Activated T-cell treated with anti-CD3 and anti-CD28 coated beads, Interleukin-2, amount 50 U/mL, for 4 hours (primary cell): ENCODE measurements around the gene TMED1. TPM values are rescaled to one million over a fixed set of nuclear protein-coding genes. Genes with fewer than 3 reads are reported as not detected.

Experiments
- ATAC-seq, 2 donors: fragments of 200-7000 bp; cut with Tn5 transposase; one replicate each; pipeline ENCODE4 v1.10.0; 2021
- DNase-seq: peaks from one replicate; pipeline ENCODE4 v3.0.0-alpha.2; 2020
- H3K27me3 Mint-ChIP-seq: one replicate; pipeline ENCODE4 v1.8.0; 2021; ENCODE audit warnings: low read depth, mixed read lengths
- H3K36me3 Mint-ChIP-seq: one replicate; pipeline ENCODE4 v1.8.0; 2022; ENCODE audit warnings: mixed read lengths; ENCODE audit not compliant: insufficient read depth
- H3K4me1 Mint-ChIP-seq: one replicate; pipeline ENCODE4 v1.8.0; 2021; ENCODE audit warnings: low read depth, mixed read lengths
- H3K4me3 Mint-ChIP-seq: one replicate; pipeline ENCODE4 v1.8.0; 2021; ENCODE audit warnings: mild to moderate bottlenecking, moderate library complexity, mixed read lengths
- H3K9me3 Mint-ChIP-seq: one replicate; pipeline ENCODE4 v1.8.0; 2021; ENCODE audit warnings: mixed read lengths
- total RNA-seq, 3 donors: library from RNA; stranded (reverse); gene quantifications; one replicate each; pipeline ENCODE4 v1.2.1, GENCODE V29; 2021

The TMED1 gene
- total RNA-seq, 3 donors from 2014 or later = 16.8 to 19.1 (median 17.6) TPM

DNA sequence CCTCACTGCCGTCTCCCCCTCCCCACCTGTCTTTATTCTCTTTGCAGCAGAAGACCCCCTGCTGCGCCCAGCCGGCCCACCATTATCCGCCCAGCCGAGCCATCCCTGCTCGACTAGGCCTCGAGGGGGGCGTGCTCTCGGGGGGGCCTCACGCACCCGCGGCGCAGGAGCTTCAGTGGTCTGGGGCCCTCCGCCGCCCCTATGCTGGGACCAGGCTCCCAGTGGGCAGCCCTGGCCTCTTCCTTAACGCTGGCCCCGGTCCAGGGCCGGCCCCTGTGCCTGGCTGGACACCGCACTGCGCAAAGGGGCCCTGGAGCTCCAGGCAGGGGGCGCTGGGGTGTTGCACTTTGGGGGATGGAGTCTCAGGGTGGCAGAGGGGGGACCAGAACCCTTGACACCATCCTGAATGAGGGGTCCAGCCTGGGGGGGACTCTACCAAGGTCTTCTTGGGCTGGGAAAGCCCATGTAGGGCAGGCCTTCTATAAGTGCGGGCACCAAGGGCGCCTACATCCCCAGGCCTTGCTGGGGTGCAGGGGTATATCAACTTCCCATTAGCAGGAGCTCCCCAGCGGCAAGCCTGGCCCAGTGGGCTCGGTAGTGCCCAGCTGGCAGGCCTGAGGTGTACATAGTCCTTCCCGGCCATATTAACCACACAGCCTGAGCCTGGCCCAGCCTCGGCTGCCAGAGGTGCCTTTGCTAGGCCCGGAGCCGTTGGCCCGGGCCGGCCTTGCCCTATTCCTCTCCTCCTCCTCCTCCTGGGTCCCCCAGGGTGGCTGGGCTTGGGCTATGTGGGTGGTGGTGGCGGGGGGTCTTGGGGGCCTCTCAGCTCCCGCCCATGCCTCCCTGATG lies 4.9 kb downstream of the TMED1 start:
- Mint-ChIP-seq H3K4me3 (no peak overlapping the region), H3K36me3 (peaks cover 8% of the 10 kb centered on the region), H3K9me3 (no peaks in the 10 kb centered on the region), H3K4me1 (peaks cover 4% of the 10 kb centered on the region), H3K27me3 (no peaks in the 10 kb centered on the region)
- DNase-seq (no peak), ATAC-seq (no peak)

DNA sequence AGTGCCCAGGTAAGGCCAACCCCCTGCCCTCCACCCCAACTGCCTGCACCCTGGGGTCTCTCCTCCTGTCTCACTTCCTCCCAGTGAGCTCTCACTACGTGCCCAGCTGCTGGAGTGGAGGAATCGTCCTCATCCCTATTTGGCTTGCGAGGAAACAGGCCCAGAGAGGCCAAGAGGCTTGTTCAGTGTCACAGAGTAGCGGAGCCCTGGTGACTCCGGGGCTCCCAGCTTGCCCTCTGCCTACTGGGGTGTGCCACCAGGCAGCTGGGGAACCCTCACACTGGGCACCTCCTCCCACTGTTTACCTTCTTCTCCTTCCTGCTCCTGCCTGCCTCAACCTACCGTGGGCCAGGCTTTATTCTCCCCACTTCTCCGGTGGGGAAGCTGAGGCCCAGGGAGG lies 5.6 kb downstream of the TMED1 start:
- Mint-ChIP-seq H3K4me1 (peaks cover 1% of the 10 kb centered on the region), H3K36me3 (peaks cover 9% of the 10 kb centered on the region), H3K9me3 (no peaks in the 10 kb centered on the region), H3K27me3 (no peaks in the 10 kb centered on the region), H3K4me3 (no peak overlapping the region)
- no peak for ATAC-seq
- no peak for DNase-seq

DNA sequence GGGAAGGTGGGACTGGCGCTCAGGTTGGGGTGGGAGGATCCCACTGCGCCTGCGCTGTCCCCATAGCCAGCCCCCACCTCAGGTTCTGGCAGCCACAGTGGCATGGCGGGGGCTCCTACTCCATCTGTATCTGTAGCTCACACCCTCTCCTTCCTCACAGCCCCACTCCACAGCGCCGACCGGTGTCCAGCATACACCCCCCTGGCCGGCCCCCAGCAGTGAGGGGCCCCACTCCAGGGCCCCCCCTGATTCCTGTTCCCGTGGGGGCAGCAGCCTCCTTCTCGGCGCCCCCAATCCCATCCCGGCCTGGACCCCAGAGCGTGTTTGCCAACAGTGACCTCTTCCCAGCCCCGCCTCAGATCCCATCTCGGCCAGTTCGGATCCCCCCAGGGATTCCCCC lies 6.0 kb downstream of the TMED1 start:
- no peak for ATAC-seq
- DNase-seq = no peak
- no peaks in the 10 kb centered on the region for H3K9me3 Mint-ChIP-seq
- no peaks in the 10 kb centered on the region for H3K27me3 Mint-ChIP-seq
- H3K36me3 Mint-ChIP-seq = peaks cover 8% of the 10 kb centered on the region
- no peak overlapping the region for H3K4me3 Mint-ChIP-seq
- H3K4me1 Mint-ChIP-seq = no peaks in the 10 kb centered on the region

DNA sequence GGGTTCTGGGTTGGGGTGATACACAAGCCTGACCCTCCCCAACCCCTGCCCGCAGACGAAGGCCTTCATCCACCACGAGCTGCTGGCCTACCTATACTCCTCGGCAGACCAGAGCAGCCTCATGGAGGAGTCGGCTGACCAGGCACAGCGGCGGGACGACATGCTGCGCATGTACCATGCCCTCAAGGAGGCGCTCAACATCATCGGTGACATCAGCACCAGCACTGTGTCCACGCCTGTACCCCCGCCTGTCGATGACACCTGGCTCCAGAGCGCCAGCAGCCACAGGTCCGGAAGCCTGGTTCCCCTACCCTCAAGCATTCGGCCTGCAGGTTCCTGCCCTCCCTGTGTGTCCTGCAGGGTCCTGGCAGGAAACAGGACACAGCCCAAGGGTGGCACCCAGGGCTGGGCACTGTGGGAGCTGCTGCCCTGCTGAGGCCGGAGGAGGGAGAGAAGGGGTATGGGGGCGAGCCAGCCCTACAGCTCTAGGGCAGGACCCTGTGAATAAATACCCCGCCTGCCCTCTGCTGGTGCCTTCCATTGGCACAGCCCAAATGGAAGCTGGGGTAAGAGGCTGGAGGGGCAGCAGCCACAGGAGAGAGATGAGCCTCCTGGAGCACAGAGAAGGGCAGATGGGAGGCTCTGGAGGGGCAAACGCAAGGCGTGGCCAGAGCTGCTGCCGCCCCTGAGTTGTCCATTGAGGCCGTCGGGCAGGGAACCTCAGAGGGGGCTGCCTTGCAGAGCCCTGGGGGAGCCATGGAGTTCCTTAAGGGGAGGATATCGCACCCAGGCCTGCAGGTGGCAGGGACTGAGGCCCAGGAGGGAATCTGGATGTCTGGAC lies 6.8 kb downstream of the TMED1 start:
- Mint-ChIP-seq H3K4me3 (no peak overlapping the region), H3K4me1 (no peaks in the 10 kb centered on the region), H3K9me3 (no peaks in the 10 kb centered on the region), H3K27me3 (no peaks in the 10 kb centered on the region), H3K36me3 (peaks cover 13% of the 10 kb centered on the region)
- DNase-seq (no peak), ATAC-seq (no peak)

DNA sequence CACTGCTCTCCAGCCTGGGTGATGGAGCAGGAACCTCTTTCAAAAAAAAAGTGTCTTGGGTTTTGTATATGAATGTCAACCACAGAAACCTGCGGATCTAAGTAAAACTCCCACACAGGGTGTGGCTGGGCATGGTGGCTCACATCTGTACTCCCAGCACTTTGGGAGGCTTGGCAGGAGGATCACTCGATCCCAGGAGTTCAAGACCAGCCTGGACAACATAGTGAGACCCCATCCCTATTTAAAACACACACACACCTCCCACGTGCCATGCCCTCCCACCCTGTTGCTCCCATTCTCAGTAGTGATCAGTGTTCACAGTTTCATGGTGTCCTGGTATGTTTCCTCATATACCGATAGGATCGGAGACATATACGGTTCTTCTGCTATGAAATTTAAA lies 9.2 kb downstream of the TMED1 start:
- H3K27me3 Mint-ChIP-seq = no peaks in the 10 kb centered on the region
- no peaks in the 10 kb centered on the region for H3K4me1 Mint-ChIP-seq

DNA sequence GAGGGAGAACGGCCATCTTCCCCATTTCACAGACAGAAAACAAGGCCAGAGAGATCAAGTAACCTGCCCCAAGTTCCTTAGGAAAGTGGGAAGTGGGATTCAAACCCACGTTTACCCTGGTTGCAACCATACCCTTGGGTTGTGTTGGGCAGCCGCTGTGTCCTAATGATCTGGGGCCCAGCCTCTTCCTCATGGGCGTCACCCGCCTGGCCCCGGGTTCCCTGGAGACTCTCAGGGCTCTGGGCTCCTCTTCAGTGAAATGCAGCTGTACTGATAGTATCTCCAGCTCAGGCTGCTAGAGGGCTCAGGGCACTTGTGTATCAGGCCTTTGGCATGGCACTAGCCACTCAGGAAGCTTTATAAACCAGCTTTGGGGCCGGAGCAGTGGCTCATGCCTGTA lies 9.8 kb downstream of the TMED1 start:
- Mint-ChIP-seq H3K4me1 (no peaks in the 10 kb centered on the region), H3K9me3 (no peaks in the 10 kb centered on the region), H3K4me3 (no peak overlapping the region), H3K36me3 (peaks cover 12% of the 10 kb centered on the region), H3K27me3 (no peaks in the 10 kb centered on the region)
- ATAC-seq = no peak
- no peak for DNase-seq

More for the DNA sequence above, 9.2 kb downstream of the TMED1 start:
- Mint-ChIP-seq H3K36me3 (peaks cover 12% of the 10 kb centered on the region), H3K4me3 (no peak overlapping the region), H3K9me3 (no peaks in the 10 kb centered on the region)
- DNase-seq = no peak
- no peak for ATAC-seq

DNA sequence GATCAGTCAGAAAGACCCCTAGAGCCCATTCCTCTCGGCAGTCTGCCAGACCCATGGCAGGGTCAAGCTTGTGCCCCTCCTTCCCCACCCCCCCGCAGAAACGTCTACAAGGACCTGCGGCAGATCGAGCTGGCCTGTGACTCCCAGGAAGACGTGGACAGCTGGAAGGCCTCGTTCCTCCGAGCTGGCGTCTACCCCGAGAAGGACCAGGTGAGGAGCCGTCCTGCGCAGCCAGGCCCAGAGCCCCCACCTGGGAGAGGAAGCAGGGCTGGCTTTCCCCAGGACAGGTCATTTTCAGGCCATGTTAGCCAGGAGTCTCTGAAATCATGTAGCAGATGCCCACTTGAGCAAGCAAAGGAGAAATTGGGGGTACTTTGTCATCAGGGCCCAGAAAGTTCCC lies 12.3 kb downstream of the TMED1 start:
- no peak for DNase-seq
- no peaks in the 10 kb centered on the region for H3K27me3 Mint-ChIP-seq
- peaks cover 29% of the 10 kb centered on the region for H3K36me3 Mint-ChIP-seq
- H3K4me3 Mint-ChIP-seq = no peak overlapping the region
- no peaks in the 10 kb centered on the region for H3K9me3 Mint-ChIP-seq
- no peak for ATAC-seq
- H3K4me1 Mint-ChIP-seq = peaks cover 2% of the 10 kb centered on the region

DNA sequence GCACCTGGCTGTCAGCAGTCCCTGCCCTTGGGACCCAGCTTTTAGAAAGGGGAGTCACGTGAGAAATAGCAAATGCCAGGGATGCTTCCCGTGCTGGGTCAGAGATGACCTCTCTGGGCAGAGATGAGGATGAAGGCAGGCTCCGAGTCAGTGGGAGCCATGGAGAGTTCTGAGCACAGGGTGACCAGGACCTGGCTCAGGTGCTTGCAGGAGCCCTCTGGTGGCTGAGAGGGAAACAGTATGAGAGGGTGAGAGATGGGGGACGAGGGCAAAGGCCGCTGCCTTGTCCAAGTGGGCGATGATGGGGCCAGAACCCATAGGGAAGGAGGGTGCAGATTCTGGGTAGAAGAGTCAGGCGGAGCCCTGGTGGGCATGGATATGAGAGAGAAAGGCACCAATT lies 15.8 kb downstream of the TMED1 start:
- no peak for DNase-seq
- H3K9me3 Mint-ChIP-seq = no peaks in the 10 kb centered on the region
- no peaks in the 10 kb centered on the region for H3K27me3 Mint-ChIP-seq
- H3K36me3 Mint-ChIP-seq = peaks cover 23% of the 10 kb centered on the region
- H3K4me1 Mint-ChIP-seq = peaks cover 2% of the 10 kb centered on the region
- no peak overlapping the region for H3K4me3 Mint-ChIP-seq
- ATAC-seq = peak; percentile 58 to 68

DNA sequence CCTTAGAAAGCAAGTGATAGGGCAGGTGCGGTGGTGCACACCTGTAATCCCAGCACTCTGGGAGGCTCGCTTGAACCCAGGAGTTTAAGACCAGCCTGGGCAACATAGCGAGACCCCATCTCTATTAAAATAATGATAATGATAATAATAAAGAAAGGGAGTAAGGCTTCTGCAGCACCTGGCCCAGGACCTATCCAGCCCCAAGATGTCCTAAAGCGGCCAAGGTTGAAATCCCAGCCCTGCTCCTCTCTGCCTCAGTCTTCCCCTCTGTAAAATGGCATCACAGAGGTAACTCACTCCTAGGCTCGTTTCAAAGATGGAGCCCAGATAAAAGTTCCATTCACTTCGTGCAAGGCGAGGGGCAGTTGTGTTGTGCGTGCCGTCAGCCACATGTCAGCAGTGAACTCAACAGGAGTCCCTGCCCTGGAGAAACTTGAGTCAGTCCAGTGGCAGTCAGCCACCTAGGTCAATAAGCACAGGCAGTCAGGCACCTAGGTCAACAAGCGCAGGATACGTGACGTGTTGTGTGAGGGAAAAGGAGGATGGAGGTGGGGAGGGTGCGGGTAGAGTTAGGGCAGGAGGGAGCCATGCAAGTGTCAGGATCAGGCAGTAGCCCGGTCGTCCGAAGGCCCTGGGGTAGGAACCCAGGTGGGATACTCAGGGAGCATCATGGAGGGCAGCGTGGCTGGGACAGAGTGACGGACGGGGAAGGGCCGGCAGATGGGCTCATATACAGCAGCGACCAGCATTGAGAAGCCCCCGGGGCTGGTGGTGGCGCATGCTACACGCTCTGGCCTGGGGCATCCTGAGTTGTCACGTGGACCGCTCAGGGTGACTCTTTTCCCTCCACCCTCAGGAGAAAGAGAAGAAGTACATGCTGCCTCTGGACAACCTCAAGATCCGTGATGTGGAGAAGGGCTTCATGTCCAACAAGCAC lies 16.6 kb downstream of the TMED1 start:
- H3K4me3 Mint-ChIP-seq = no peak overlapping the region

DNA sequence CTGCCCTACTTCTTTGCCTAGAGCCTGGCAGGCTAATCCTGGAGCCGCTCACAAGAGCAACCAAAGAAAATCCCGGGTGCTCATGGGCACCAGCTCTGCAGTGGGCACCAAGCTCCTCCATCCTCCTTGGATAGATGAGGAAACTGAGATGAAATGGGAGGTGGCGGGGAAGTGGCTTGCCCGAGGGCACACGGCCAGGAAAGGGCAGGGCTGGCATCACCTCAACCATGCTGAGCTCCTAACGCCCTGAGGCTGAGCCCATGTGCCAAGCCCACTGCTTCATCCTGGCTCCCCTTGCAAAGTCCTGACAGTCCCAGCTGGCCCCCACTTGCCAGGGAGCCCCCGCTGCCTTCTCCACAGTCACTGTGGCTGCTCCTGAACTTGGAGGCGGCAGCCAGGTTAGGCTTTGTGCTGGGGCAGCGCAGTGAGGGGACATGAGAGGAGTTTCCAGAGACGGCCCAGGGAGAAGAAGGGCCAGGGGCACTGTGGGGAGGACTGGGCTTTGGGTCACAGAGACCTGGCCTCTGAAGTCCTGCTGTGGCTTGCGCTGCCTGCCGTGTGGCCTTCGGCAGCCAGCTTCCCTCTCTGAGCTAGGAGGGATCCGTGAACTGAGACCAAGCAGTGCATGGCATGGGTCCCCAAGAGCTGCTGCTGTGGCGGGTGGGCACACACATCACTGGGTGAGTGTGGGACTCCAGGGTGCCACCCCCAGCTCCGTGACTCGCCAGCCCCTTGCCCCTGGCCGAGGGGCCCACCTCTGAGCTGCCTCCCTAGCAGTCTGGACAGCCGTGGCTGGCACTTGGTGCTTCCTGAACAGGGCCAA lies 17.5 kb downstream of the TMED1 start:
- Mint-ChIP-seq H3K4me3 (no peak overlapping the region), H3K4me1 (peaks cover 7% of the 10 kb centered on the region), H3K36me3 (peaks cover 22% of the 10 kb centered on the region), H3K9me3 (no peaks in the 10 kb centered on the region), H3K27me3 (no peaks in the 10 kb centered on the region)
- ATAC-seq (no peak), DNase-seq (no peak)

More for the DNA sequence above, 16.6 kb downstream of the TMED1 start:
- Mint-ChIP-seq H3K4me1 (peaks cover 7% of the 10 kb centered on the region), H3K36me3 (peaks cover 23% of the 10 kb centered on the region), H3K9me3 (no peaks in the 10 kb centered on the region), H3K27me3 (no peaks in the 10 kb centered on the region)
- ATAC-seq (no peak), DNase-seq (no peak)

DNA sequence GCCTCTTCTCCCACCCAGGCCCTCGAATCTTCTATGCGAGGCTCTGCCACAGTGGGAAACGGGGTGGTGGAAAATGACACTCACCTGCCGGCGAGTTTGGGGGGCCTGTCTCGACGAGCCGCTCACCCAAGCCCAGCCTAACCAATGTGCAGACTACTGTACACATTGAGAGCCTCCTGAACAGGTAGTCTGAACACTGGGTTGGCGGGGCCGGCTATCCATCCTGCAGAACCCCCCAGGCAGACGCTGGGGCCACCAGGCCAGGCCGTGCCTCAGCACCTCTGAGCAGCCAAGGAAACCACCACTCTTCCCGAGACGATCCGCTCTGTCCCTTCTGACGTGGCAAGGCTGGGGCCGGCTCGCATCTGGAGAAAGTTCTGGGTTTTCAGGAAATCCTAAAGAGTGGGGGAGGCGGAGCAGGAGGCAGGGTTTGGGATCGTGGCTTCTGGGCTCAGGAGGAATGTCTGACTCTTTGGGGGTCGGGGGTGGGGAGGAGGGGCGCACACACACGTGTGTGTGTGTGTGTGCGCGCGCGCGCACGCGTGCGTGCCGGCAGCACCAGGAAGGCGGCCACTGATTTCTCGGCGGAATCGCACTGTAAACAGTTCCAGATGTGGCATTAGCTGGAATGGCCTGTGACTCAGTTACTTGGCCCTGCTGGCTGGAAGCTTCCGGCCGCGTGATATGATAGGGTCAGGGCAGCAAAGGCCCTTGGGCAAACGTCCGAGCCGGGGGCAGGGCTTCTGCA lies 18.5 kb downstream of the TMED1 start:
- ATAC-seq (no peak), DNase-seq (no peak)
- H3K36me3 Mint-ChIP-seq = peaks cover 26% of the 10 kb centered on the region
- H3K4me1 Mint-ChIP-seq = peaks cover 14% of the 10 kb centered on the region
- H3K4me3 Mint-ChIP-seq = no peak overlapping the region
- no peaks in the 10 kb centered on the region for H3K9me3 Mint-ChIP-seq
- H3K27me3 Mint-ChIP-seq = no peaks in the 10 kb centered on the region

DNA sequence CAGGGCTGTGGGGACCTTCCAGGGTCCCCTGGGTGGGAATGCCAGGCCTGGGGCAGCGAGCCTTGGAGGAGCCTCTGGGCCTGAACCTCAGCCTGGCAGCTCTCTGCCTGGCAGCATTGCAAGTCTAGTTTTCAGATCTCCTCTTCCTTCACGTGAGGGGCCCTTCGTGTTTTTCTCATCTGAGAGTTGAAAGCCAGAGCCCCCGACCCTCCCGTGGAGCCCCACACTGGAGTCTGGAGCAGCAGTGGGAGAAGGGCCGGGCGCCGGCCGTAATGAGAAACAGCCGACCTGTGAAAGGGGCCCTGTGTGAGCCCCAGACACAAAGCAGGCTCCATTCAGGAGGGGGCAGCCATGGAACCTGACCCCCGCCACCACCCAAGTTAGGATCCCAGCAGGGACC lies 19.3 kb downstream of the TMED1 start:
- peaks cover 14% of the 10 kb centered on the region for H3K4me1 Mint-ChIP-seq
- ATAC-seq = no peak
- no peaks in the 10 kb centered on the region for H3K27me3 Mint-ChIP-seq
- no peaks in the 10 kb centered on the region for H3K9me3 Mint-ChIP-seq
- H3K36me3 Mint-ChIP-seq = peaks cover 26% of the 10 kb centered on the region
- DNase-seq = no peak
- no peak overlapping the region for H3K4me3 Mint-ChIP-seq
